ENCODE results near the gene SDF4. TPM values are rescaled to one million over a fixed set of nuclear protein-coding genes. Genes with fewer than 3 reads are reported as not detected.

SDF4 gene
- total RNA-seq, 1 experiment from 2014 or later = 82.0 TPM

DNA sequence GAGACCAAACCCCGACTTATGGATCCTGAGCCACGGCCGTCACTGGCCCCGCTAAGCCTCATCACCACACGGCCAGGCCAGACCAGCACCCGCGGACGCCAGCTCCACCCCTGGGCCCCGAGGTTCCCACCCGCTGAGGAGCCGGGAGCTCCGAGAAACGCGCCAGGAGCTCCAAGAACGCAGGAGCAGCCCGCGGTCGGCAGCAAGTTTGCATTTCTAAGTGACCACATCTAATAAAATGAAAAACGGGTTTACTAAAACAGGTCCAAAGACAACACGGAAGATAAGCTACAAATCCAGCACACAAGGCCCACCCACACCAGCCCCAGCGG, 22.8 kb upstream of the SDF4 start:
- no peak overlapping the region for H2BK12ac ChIP-seq (ENCODE audit: insufficient read length, low read depth, low read length)
- TF ChIP-seq, protein P1, sequence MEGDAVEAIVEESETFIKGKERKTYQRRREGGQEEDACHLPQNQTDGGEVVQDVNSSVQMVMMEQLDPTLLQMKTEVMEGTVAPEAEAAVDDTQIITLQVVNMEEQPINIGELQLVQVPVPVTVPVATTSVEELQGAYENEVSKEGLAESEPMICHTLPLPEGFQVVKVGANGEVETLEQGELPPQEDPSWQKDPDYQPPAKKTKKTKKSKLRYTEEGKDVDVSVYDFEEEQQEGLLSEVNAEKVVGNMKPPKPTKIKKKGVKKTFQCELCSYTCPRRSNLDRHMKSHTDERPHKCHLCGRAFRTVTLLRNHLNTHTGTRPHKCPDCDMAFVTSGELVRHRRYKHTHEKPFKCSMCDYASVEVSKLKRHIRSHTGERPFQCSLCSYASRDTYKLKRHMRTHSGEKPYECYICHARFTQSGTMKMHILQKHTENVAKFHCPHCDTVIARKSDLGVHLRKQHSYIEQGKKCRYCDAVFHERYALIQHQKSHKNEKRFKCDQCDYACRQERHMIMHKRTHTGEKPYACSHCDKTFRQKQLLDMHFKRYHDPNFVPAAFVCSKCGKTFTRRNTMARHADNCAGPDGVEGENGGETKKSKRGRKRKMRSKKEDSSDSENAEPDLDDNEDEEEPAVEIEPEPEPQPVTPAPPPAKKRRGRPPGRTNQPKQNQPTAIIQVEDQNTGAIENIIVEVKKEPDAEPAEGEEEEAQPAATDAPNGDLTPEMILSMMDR (conservative IDR thresholded peaks at IDR 0.05) = no peak
- Mint-ChIP-seq H3K36me3 (ENCODE audit: insufficient read depth in 1 of 3, low read depth in 3 of 3) (peaks cover 22 to 67% (median 56%) of the 10 kb centered on the region in 3 experiments; a peak in 6 of 7 replicates), H3K27me3 (ENCODE audit: low read depth) (peaks cover 4% of the 10 kb centered on the region; the same call in 1 of the 2 replicates), H3K4me3 (no peak overlapping the region), H3K4me1 (peaks cover 16 to 27% of the 10 kb centered on the region in 2 experiments), H3K27ac (no peak overlapping the region; a peak in 1 of 7 replicates), H3K9me3 (no peaks in the 10 kb centered on the region; a peak in 2 of 5 replicates)
- no peaks in the 10 kb centered on the region for H3K4me1 ChIP-seq (ENCODE audit: insufficient read depth, low read length)
- H4K91ac ChIP-seq (ENCODE audit: insufficient read length, low read depth, low read length) = no peak overlapping the region
- H2BK15ac ChIP-seq (ENCODE audit: low read depth, low read length) = no peak overlapping the region
- H3K4ac ChIP-seq (ENCODE audit: low read depth, low read length) = no peak overlapping the region
- DNase-seq = no peak
- H2BK120ac ChIP-seq (ENCODE audit: low read depth, low read length, poor library complexity, severe bottlenecking) = no peak overlapping the region
- no peak overlapping the region for H3K56ac ChIP-seq (ENCODE audit: insufficient read length, low read depth, low read length)
- no peak overlapping the region for H2AFZ ChIP-seq (ENCODE audit: low read length)
- no peaks in the 10 kb centered on the region for H3K79me1 ChIP-seq (ENCODE audit: insufficient read depth, low read depth, low read length, poor library complexity, severe bottlenecking)
- no peak overlapping the region for H3K27ac ChIP-seq (ENCODE audit: insufficient read length, low read depth, low read length)
- no peak overlapping the region for H3K4me2 ChIP-seq (ENCODE audit: insufficient read depth, insufficient read length, low read length)
- H4K8ac ChIP-seq (replicated peaks; ENCODE audit: insufficient read length, low read depth, low read length) = no peak overlapping the region
- H3K23me2 ChIP-seq (ENCODE audit: insufficient read length, low read depth, low read length, poor library complexity, severe bottlenecking) = no peaks in the 10 kb centered on the region
- no peak overlapping the region for H3K14ac ChIP-seq (ENCODE audit: insufficient read depth, low read length)
- no peak overlapping the region for H2BK5ac ChIP-seq (ENCODE audit: insufficient read length, low read length)
- no peaks in the 10 kb centered on the region for H3K79me2 ChIP-seq (ENCODE audit: insufficient read depth, low read length)
- WGBS (ENCODE audit: extremely low coverage, insufficient read length, low lambda C conversion rate) = no CpG with 5 or more reads among the region's 21 CpGs
- no peak overlapping the region for H3K9ac ChIP-seq (ENCODE audit: extremely low read depth, insufficient read length, low read length)
- H2BK20ac ChIP-seq (ENCODE audit: low read depth, low read length, poor library complexity, severe bottlenecking) = no peak overlapping the region
- no peak overlapping the region for H4K5ac ChIP-seq (ENCODE audit: insufficient read length, low read depth, low read length)
- no peak overlapping the region for H3K23ac ChIP-seq (ENCODE audit: insufficient read length, low read depth, low read length)
- H3K18ac ChIP-seq (ENCODE audit: insufficient read length, low read depth, low read length) = no peak overlapping the region
- no peaks in the 10 kb centered on the region for H4K20me1 ChIP-seq (ENCODE audit: control insufficient read depth, insufficient read depth, insufficient read length)
- no peak overlapping the region for H2AK5ac ChIP-seq (ENCODE audit: insufficient read length, low read length)
- H3K27me3 ChIP-seq (ENCODE audit: insufficient read depth, low read length) = no peaks in the 10 kb centered on the region
- H3K9me3 ChIP-seq (ENCODE audit: control insufficient read depth, low read depth, low read length) = no peaks in the 10 kb centered on the region
- H3T11ph ChIP-seq (ENCODE audit: low read length) = no peak overlapping the region

Measured in H9 (cell line).